ENCODE results near the gene ADAMTSL3.

DNA sequence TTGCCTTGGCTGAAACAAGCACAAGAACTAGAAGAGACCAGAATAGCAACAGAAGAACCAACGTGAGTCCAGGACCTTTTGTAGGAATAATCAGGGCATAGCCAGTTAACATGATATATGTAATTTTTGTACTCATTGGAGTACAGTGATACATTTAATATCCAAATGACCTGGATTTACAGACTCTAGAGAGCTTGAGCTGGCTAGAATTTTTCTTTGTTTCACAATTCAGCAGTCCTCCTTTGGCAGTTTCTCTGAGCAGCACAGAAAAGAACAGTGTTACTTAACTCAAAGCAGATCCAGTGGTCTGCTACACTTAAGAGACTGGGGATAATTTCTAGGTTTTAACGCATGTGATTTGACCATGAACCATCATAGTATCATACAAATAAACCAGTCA is 245.7 kb downstream of the ADAMTSL3 start:
- no peak for TF ChIP-seq MXI1 (IDR thresholded peaks at IDR 0.05; ENCODE audit: low read depth, low read length)
- no peak for TF ChIP-seq USF1 (IDR thresholded peaks at IDR 0.05; ENCODE audit: borderline replicate concordance, low read depth)
- no peak for TF ChIP-seq POLR2AphosphoS5 (IDR thresholded peaks at IDR 0.05; ENCODE audit: low read depth, low read length)

All from SK-N-SH (cell line).